ENCODE results near the gene AKAP13.
A peak's percentile ranks its signal among the peaks of the same experiment; 100 is the strongest.
"Not testable (repeated sequence)": the region's sequence is repeated elsewhere in the genome, so short reads cannot be mapped to it uniquely, and the experiment has no call there.

AKAP13 gene

DNA sequence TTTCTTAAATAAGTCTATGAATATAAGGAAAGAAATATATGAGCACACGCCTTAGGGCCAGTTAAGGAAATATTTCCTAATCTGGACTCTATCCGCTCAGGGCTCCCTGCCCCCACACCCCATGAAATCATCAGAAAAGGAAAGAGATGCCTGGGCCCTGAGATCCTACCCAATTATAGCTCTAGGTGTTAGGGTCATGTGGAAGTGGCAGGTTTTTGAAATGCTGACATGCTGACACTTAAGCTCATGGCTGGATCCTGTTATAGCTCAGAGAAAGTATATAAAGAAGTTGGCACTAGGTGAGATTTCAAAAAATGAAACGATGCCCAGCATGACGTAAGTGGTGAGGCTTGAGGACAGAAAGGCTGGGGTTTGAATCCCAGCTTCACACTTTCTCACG lies 43.5 kb upstream of the AKAP13 start:
- no peaks in the 10 kb centered on the region; a peak in 1 of 22 replicates for H3K9me3 ChIP-seq (replicated peaks in 1 of 11)
- H4K20me1 ChIP-seq: no peaks in the 10 kb centered on the region
- no peaks in the 10 kb centered on the region for H3K36me3 ChIP-seq
- no peaks in the 10 kb centered on the region for H3K27me3 ChIP-seq
- H3K27ac ChIP-seq: no peak overlapping the region
- H3K4me2 ChIP-seq: no peak overlapping the region
- TF ChIP-seq Cebpa-rat (IDR thresholded peaks at IDR 0.05): no peak
- H3K4me1 ChIP-seq: peaks cover 4 to 8% (median 6%) of the 10 kb centered on the region in 10 experiments; a peak in 19 of 20 replicates
- H3K9ac ChIP-seq: no peak overlapping the region
- no peak overlapping the region for H3K4me3 ChIP-seq

DNA sequence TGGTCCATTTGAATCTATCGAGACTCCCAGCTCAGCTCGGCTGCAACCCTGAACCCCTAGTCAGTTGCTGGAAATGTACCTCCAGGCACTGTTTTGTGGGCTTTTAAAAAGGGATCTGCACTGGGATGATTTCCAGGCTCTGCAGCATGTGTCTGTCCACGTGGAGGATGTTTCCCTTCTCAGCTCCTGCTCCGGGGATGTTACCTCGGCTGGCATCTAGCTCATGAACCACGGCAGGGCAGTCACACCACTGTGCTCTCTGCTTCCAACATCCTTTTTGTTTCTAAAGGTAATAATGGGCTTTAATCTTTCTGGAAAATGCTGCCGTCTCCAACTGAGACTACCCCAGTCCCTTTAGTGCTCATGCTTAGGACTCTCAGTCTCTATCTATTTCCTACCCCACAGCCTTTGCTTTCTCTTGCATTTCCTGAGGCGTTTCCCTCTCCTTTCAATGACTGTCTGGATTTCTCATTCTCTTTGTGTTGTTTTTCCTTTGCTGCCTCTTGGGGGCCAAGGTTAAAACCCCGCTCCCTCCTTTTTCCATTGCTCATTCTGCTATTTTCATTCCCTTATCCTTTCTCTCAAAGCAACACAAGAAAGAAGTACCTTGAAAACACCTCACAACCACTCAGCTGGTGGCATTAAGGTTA lies 42.9 kb upstream of the AKAP13 start:
- Histone ChIP-seq H3K4me1 (peaks cover 0 to 1% (median 0%) of the 10 kb centered on the region in 10 experiments; a peak in 3 of 20 replicates), H3K9ac (no peak overlapping the region), H3K27me3 (no peaks in the 10 kb centered on the region), H3K36me3 (no peaks in the 10 kb centered on the region), H4K20me1 (no peaks in the 10 kb centered on the region), H3K4me2 (no peak overlapping the region), H3K27ac (no peak overlapping the region), H3K4me3 (no peak overlapping the region), H3K9me3 (replicated peaks in 1 of 11) (no peaks in the 10 kb centered on the region)
- no peak for TF ChIP-seq Cebpa-rat (IDR thresholded peaks at IDR 0.05)

DNA sequence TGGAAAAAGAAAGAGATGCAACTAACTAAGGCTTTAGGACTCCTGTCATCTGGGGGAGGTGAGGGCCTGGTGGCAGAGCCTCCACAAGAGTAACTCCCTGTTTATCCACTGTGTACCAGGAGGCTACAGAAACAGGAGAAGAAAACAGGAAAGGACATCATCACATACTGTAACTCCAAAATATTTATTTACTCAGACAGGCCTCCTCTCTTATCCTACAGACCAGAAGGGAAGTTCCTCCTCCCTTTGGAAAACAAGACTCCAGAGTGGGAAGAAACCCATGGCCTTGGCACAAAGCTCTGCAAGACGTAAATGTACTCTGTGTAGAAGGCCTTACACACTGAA lies 40.1 kb upstream of the AKAP13 start:
- H3K27ac ChIP-seq: no peak overlapping the region
- no peaks in the 10 kb centered on the region for H3K36me3 ChIP-seq
- no peak for TF ChIP-seq Cebpa-rat (IDR thresholded peaks at IDR 0.05)
- H4K20me1 ChIP-seq: no peaks in the 10 kb centered on the region
- no peak overlapping the region for H3K4me2 ChIP-seq
- no peak overlapping the region for H3K4me3 ChIP-seq
- no peaks in the 10 kb centered on the region for H3K27me3 ChIP-seq
- no peak overlapping the region for H3K9ac ChIP-seq
- H3K4me1 ChIP-seq: peaks cover 0 to 7% (median 0%) of the 10 kb centered on the region in 10 experiments; a peak in 1 of 20 replicates
- no peaks in the 10 kb centered on the region for H3K9me3 ChIP-seq (replicated peaks in 1 of 11)

DNA sequence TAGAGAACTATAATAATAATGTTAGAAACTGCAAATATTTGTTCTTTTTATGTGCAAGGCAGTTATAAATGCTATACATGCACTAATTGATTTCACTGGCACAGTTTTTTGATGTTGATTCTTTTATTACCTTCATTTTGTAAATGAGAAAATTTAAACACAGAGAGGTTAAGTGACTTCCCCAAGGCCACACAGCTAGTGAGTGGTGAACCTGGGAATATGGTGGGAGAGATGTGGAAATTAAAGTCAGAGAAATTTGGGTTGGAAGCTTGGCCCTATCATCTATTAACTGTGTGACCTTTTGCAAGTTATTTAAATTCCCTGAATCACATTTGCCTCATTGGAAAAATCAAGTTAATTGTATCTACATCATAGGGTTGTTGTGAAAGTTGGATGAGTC lies 39.6 kb upstream of the AKAP13 start:
- Histone ChIP-seq H3K9me3 (replicated peaks in 1 of 11) (no peaks in the 10 kb centered on the region), H3K4me3 (no peak overlapping the region), H3K27ac (no peak overlapping the region), H4K20me1 (no peaks in the 10 kb centered on the region), H3K9ac (no peak overlapping the region), H3K4me2 (no peak overlapping the region), H3K36me3 (no peaks in the 10 kb centered on the region), H3K27me3 (no peaks in the 10 kb centered on the region), H3K4me1 (peaks cover 0 to 7% (median 0%) of the 10 kb centered on the region in 10 experiments; a peak in 1 of 20 replicates)
- TF ChIP-seq Cebpa-rat (IDR thresholded peaks at IDR 0.05): no peak

DNA sequence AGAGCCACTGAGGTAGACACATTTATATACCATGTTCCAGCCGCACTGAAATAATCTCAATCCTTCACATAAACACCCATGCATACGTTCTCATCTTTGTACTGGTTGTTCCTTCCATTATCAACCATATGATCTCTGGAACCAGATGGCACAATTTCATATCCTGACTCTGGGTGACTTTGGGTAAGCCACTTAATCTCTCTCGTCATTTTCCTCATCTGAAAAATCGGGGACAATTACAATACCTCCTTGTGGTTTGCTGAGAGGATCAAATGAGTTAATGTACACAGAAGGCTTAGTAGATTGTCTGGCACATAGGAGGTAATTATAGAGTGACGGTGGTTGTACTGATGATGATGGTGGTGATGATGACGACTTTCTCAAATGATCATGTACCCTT lies 38.2 kb upstream of the AKAP13 start:
- not testable (repeated sequence) for H3K36me3 ChIP-seq; H3K9me3 ChIP-seq (replicated peaks in 1 of 11); H3K4me3 ChIP-seq; H3K27ac ChIP-seq; H3K4me2 ChIP-seq; H4K20me1 ChIP-seq; H3K4me1 ChIP-seq; H3K9ac ChIP-seq; H3K27me3 ChIP-seq

DNA sequence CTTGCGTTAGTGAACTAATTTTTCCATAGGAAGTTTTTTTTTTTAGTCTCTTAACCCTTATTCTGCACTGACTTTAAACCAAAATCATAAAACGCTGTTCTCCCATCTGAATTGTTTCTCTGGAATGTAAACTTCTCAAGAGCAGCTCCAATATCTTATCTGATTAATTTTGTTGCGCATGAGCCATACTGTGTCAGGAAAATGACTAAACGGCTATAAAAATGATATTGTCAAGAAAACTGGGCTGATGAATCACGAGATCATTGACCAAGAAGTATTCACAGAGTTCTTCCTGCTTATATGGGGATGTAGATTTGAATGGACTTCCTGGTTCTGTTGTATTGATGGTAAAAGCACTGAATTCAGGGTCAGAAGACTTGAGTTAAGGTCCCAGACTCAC lies 37.0 kb upstream of the AKAP13 start:
- not testable (repeated sequence) for H3K9me3 ChIP-seq (replicated peaks in 1 of 11); H3K9ac ChIP-seq; H3K36me3 ChIP-seq; H3K27me3 ChIP-seq; H3K4me3 ChIP-seq; H3K4me1 ChIP-seq; H4K20me1 ChIP-seq
- peak overlapping the region in 2 of 11 experiments; percentile 11 to 32; a peak in 1 of 22 replicates for H3K4me2 ChIP-seq
- H3K27ac ChIP-seq: peak overlapping the region in 1 of 11 experiments; percentile 20; a peak in 1 of 22 replicates

DNA sequence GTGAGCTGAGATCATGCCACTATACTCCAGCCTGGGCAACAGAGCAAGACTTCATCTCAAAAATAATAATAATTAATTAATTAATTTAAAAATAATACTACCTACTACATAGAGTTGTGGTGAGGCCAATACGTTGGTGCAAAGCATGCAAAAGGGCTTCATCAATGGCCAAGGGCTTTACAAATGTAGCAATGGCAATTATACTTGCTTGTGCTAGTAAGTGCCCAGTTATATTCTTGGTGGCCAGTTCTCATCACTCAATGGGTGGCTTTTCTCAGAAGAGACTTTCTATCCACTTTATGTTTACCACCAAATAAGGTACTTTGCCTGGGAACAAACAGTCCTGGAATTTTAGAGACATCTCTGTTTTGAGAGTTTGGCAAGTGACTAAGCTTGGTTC lies 36.2 kb upstream of the AKAP13 start:
- not testable (repeated sequence) for H3K27ac ChIP-seq; H3K27me3 ChIP-seq; H3K4me3 ChIP-seq; H3K4me1 ChIP-seq; H3K9ac ChIP-seq; H4K20me1 ChIP-seq; H3K36me3 ChIP-seq; H3K9me3 ChIP-seq (replicated peaks in 1 of 11); H3K4me2 ChIP-seq

DNA sequence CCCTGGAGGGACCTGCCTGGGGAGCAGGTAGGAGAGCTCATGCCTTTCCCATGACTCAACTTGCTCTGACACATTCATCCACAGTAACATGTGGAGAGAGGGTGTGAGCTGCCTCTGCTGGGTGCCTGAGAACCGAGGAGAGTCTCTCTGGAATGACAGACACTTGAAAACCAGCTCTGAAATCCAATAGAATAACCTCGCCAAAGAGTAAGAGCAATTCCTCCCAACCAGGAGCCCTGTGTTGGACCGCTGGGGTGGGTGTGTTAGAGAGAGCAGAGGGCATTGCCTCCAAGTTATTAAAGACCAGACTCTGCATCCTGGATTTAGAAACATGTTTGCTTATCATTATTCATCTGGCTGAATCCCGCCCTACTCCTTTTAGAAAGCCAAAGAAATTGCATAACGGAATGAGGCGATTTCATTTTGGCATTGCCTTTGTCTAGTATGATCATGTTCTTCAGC lies 35.7 kb upstream of the AKAP13 start:
- H4K20me1 ChIP-seq; H3K27me3 ChIP-seq; H3K36me3 ChIP-seq; H3K4me2 ChIP-seq; H3K9ac ChIP-seq; H3K4me3 ChIP-seq; H3K4me1 ChIP-seq; H3K9me3 ChIP-seq (replicated peaks in 1 of 11); H3K27ac ChIP-seq: not testable (repeated sequence)

DNA sequence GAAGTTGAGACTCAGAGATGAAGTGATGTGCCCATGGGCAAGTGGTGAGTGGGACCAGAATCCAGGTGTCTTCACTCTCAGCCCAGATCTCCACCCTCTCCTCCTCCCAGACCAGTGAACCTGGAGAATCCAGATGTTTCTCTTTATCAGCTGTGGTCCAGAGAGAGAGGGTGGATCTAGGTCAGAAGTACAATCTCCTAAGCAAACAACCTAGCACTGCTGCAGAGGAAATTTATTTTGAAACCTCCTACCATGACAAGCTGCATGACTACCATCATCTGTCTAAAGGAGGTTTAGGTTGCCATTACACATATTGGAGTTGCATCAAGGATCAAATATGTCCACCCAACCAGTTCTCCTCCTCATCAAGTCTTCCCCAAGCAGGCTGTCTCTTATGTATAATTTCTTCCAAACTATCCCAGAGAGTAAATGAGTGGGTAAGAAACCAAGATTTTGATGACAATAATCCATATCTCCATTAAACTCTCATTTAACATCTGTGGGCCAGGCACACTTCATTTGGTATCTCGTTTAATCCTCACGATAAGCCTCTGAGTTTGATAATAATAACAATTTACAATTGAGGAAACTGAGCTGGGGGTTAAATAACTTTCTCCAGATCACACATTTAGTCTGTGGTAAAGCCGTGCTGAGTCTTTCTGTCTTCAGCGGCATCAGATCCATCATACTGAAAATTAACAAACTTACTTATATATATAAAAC lies 35.0 kb upstream of the AKAP13 start:
- not testable (repeated sequence) for H3K9ac ChIP-seq; H4K20me1 ChIP-seq; H3K4me1 ChIP-seq; H3K4me3 ChIP-seq; H3K9me3 ChIP-seq (replicated peaks in 1 of 11); H3K27me3 ChIP-seq; H3K36me3 ChIP-seq; H3K4me2 ChIP-seq; H3K27ac ChIP-seq

DNA sequence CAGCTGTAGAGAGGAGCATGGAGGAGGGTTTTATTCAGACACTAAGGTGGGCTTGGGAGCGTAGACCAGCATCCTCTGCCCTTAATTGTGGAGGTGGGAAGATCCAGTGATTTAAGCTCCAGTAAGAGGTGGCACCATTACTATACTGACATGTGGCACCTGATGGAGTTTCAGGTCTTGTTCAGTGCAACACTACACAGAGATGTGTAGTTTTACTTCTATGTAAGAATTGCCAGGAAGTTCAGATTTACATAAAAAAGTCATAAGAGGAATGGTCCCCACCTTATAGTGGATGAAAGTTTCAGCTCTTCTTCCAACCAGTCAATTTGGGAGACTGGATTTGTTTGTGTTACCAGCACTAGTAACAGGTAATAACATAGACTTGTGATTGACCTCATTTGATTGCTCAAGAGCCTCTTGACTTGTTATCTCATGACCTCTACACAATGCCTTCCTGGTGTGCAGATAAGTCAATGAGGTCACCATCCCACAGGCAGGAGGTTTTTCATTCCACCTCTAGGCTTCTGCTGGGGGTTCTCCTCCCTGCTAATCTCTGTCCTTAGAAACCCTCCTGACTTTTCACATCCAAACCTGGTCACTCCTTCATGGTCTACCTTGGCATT lies 33.8 kb upstream of the AKAP13 start:
- H3K36me3 ChIP-seq; H4K20me1 ChIP-seq; H3K27ac ChIP-seq; H3K9ac ChIP-seq; H3K4me1 ChIP-seq; H3K9me3 ChIP-seq (replicated peaks in 1 of 11); H3K27me3 ChIP-seq; H3K4me2 ChIP-seq; H3K4me3 ChIP-seq: not testable (repeated sequence)

DNA sequence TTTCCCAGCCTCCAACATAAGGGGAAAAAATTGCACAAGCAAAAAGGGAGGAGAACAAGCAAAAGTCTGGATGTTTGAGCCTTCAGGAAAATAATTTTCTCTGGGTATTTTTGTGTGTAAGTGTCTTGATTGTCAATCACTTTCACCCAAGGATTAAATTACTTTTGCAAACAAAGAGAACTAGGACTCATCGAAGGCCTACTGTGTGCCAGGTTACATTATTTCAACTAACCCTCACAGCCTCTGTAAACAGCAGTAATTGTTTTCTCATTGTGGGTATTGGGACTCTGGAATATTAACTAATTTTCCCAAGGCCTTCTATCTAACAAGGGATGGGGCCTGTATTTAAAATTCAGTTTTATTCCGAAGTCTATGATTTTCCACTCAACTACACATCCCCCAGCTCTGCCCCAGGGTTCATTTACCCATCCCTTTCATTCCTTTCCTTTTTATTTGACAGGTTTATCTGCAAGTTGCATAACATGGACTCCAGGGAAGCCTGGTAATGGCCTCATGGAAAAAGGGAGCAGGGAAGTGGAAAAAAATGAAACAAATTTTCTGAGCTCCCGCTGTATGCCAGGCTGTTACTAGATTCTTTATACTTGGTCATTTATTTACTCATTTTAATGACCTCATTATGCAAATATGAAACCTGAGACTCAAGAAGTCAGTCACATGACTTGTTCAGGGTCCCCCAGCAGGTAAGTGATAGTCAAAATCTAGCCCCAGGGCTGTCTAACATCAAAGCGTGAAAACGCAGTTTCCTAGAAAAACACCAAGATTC lies 32.9 kb upstream of the AKAP13 start:
- not testable (repeated sequence) for H3K27ac ChIP-seq; H3K9me3 ChIP-seq (replicated peaks in 1 of 11); H3K4me3 ChIP-seq; H4K20me1 ChIP-seq; H3K4me1 ChIP-seq; H3K27me3 ChIP-seq; H3K4me2 ChIP-seq; H3K9ac ChIP-seq; H3K36me3 ChIP-seq

DNA sequence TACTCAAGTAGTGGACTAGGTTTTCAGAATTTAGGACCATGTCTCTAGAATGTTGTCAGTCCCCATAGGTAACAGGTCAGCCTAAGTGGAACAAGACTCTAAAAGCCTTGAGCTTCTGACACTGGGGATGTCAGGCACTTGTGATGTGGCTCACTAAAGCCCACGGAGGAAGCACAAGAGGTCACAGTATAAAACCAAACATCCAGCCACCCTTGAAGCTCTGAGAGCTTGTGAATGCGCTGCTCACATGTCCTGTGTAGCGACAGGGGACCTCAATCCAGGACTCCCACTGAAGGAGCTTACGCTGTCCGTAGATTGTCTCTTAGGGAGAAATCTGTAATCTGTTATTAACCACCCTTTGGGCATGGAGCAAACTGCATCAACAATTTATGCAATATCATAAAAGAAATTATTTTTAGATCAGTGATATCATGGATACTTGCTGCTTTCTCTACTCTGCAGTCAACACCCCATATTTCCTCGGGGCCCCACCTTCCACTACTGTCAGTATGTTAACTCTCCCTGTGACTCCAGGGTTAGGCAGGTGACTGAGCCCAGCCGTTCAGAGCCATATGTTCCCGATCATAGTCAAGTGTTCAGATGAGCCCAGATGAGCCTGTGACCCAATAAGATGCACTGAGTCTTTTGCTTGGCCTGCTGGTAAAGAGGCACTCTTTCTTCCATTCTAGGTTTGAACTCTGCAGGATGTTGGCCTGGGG lies 32.2 kb upstream of the AKAP13 start:
- not testable (repeated sequence) for H3K36me3 ChIP-seq; H3K9ac ChIP-seq; H3K4me2 ChIP-seq; H3K4me1 ChIP-seq; H3K27me3 ChIP-seq; H3K27ac ChIP-seq; H4K20me1 ChIP-seq; H3K9me3 ChIP-seq (replicated peaks in 1 of 11); H3K4me3 ChIP-seq

DNA sequence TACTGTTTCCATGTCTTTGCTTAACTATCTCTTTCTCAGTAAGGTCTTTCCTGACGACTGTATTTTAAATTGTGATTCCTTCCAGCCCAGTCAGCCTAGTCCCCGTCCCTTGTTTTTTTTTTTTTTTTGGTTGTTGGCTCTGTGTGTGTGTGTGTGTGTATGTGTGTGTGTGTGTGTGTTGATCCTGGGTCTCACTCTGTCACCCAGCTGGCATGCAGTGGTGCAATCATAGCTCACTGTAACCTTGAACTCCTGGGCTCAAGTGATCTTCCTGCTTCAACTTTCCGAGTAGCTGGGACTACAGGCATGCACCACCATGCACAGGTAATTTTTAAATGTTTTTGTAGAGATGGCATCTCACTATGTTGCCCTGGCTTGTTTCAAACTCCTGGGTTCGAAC lies 31.3 kb upstream of the AKAP13 start:
- H4K20me1 ChIP-seq; H3K9me3 ChIP-seq (replicated peaks in 1 of 11); H3K4me2 ChIP-seq; H3K4me1 ChIP-seq; H3K36me3 ChIP-seq; H3K27me3 ChIP-seq; H3K27ac ChIP-seq; H3K9ac ChIP-seq; H3K4me3 ChIP-seq: not testable (repeated sequence)

Measured in BLaER1 treated with 17β-estradiol and CSF1 and Interleukin-3, amounts not matched to agents 10 nM and 100 nM (cell line).